ENCODE measurements around the gene ARIH2.

The ARIH2 gene

GRCh38 chr3:49009396-49009795, 90.8 kb downstream of the ARIH2 start:
- H2AFZ ChIP-seq (ENCODE audit: low read length) = no peak overlapping the region
- no peaks in the 10 kb centered on the region for H4K20me1 ChIP-seq (ENCODE audit: insufficient read depth, low read length)
- no peaks in the 10 kb centered on the region for H3K9me3 ChIP-seq (replicated peaks; ENCODE audit: insufficient read depth, low read length)
- H3K4me3 ChIP-seq (ENCODE audit: low read length) = no peak overlapping the region
- no peak overlapping the region for H3K9ac ChIP-seq (ENCODE audit: low read length)
- no peaks in the 10 kb centered on the region for H3K27me3 ChIP-seq (replicated peaks; ENCODE audit: insufficient read depth, low read length)
- peaks cover 74% of the 10 kb centered on the region for H3K79me2 ChIP-seq (ENCODE audit: low read length)
- H3K36me3 ChIP-seq (replicated peaks; ENCODE audit: insufficient read depth, low read length) = no peaks in the 10 kb centered on the region
- no peak overlapping the region for H3K4me2 ChIP-seq (ENCODE audit: low read depth, low read length)
- peaks cover 3% of the 10 kb centered on the region; the same call in 1 of the 2 replicates for H3K4me1 ChIP-seq (ENCODE audit: low read length)
- no peaks in the 10 kb centered on the region for H3K9me2 ChIP-seq (replicated peaks; ENCODE audit: insufficient read depth, low read length)
- H3F3A ChIP-seq (ENCODE audit: insufficient read depth, low read length) = peaks cover 4% of the 10 kb centered on the region; the same call in 1 of the 2 replicates
- no peak for TF ChIP-seq EZH2 (optimal IDR thresholded peaks at IDR 0.05; ENCODE audit: low read depth, low read length)
- no peak for DNase-seq
- H3K27ac ChIP-seq (ENCODE audit: low read length) = no peak overlapping the region

DNA sequence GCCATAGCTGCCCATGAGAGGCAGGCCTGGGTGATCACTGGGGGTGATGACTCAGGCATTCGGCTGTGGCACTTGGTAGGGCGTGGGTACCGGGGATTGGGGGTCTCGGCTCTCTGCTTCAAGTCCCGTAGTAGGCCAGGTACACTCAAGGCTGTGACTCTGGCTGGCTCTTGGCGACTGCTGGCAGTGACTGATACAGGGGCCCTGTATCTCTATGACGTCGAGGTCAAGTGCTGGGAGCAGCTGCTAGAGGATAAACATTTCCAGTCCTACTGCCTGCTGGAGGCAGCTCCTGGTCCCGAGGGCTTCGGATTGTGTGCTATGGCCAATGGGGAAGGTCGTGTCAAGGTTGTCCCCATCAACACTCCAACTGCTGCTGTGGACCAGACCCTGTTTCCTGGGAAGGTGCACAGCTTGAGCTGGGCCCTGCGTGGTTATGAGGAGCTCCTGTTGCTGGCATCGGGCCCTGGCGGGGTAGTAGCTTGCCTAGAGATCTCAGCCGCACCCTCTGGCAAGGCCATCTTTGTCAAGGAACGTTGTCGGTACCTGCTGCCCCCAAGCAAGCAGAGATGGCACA, 93.9 kb downstream of the ARIH2 start:
- H2AFZ ChIP-seq (ENCODE audit: low read length) = no peak overlapping the region

GRCh38 chr3:49013113-49013737, 94.6 kb downstream of the ARIH2 start:
- Histone ChIP-seq H3K9ac (ENCODE audit: low read length) (no peak overlapping the region), H3K27me3 (replicated peaks; ENCODE audit: insufficient read depth, low read length) (no peaks in the 10 kb centered on the region), H3F3A (ENCODE audit: insufficient read depth, low read length) (peaks cover 24% of the 10 kb centered on the region), H4K20me1 (ENCODE audit: insufficient read depth, low read length) (0 out of 2 replicates have a peak, but pooled peaks cover 2% of the 10 kb centered on the region), H3K4me2 (ENCODE audit: low read depth, low read length) (no peak overlapping the region), H3K4me3 (ENCODE audit: low read length) (no peak overlapping the region), H3K27ac (ENCODE audit: low read length) (no peak overlapping the region), H3K9me3 (replicated peaks; ENCODE audit: insufficient read depth, low read length) (no peaks in the 10 kb centered on the region), H3K79me2 (ENCODE audit: low read length) (peaks cover 66% of the 10 kb centered on the region), H3K9me2 (replicated peaks; ENCODE audit: insufficient read depth, low read length) (no peaks in the 10 kb centered on the region), H3K4me1 (ENCODE audit: low read length) (peaks cover 9% of the 10 kb centered on the region; the same call in 1 of the 2 replicates), H3K36me3 (replicated peaks; ENCODE audit: insufficient read depth, low read length) (peaks cover 7% of the 10 kb centered on the region; the same call in 1 of the 2 replicates), H2AFZ (ENCODE audit: low read length) (no peak overlapping the region)
- TF ChIP-seq EZH2phosphoT487 (IDR thresholded peaks at IDR 0.05; ENCODE audit: low read length) (no peak), EZH2 (optimal IDR thresholded peaks at IDR 0.05; ENCODE audit: low read depth, low read length) (no peak)
- TF ChIP-seq, protein P1, sequence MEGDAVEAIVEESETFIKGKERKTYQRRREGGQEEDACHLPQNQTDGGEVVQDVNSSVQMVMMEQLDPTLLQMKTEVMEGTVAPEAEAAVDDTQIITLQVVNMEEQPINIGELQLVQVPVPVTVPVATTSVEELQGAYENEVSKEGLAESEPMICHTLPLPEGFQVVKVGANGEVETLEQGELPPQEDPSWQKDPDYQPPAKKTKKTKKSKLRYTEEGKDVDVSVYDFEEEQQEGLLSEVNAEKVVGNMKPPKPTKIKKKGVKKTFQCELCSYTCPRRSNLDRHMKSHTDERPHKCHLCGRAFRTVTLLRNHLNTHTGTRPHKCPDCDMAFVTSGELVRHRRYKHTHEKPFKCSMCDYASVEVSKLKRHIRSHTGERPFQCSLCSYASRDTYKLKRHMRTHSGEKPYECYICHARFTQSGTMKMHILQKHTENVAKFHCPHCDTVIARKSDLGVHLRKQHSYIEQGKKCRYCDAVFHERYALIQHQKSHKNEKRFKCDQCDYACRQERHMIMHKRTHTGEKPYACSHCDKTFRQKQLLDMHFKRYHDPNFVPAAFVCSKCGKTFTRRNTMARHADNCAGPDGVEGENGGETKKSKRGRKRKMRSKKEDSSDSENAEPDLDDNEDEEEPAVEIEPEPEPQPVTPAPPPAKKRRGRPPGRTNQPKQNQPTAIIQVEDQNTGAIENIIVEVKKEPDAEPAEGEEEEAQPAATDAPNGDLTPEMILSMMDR (IDR thresholded peaks at IDR 0.05; ENCODE audit: low read length) = no peak
- DNase-seq = no peak

More for the DNA sequence above, 93.9 kb downstream of the ARIH2 start:
- Histone ChIP-seq H3K79me2 (ENCODE audit: low read length) (peaks cover 73% of the 10 kb centered on the region), H3K36me3 (replicated peaks; ENCODE audit: insufficient read depth, low read length) (peaks cover 7% of the 10 kb centered on the region; the same call in 1 of the 2 replicates), H3K27me3 (replicated peaks; ENCODE audit: insufficient read depth, low read length) (no peaks in the 10 kb centered on the region), H3K4me2 (ENCODE audit: low read depth, low read length) (no peak overlapping the region), H3K27ac (ENCODE audit: low read length) (no peak overlapping the region), H3K4me1 (ENCODE audit: low read length) (peaks cover 9% of the 10 kb centered on the region; the same call in 1 of the 2 replicates), H3K4me3 (ENCODE audit: low read length) (no peak overlapping the region), H3F3A (ENCODE audit: insufficient read depth, low read length) (peaks cover 18% of the 10 kb centered on the region), H3K9me3 (replicated peaks; ENCODE audit: insufficient read depth, low read length) (no peaks in the 10 kb centered on the region), H3K9me2 (replicated peaks; ENCODE audit: insufficient read depth, low read length) (no peaks in the 10 kb centered on the region), H4K20me1 (ENCODE audit: insufficient read depth, low read length) (0 out of 2 replicates have a peak, but pooled peaks cover 2% of the 10 kb centered on the region), H3K9ac (ENCODE audit: low read length) (no peak overlapping the region)
- DNase-seq = no peak
- TF ChIP-seq, protein P1 (IDR thresholded peaks at IDR 0.05; ENCODE audit: low read length) = no peak
- TF ChIP-seq EZH2phosphoT487 (IDR thresholded peaks at IDR 0.05; ENCODE audit: low read length) (no peak), EZH2 (optimal IDR thresholded peaks at IDR 0.05; ENCODE audit: low read depth, low read length) (no peak)
